Measurements from ENCODE around the gene BMP6.

BMP6 gene

DNA sequence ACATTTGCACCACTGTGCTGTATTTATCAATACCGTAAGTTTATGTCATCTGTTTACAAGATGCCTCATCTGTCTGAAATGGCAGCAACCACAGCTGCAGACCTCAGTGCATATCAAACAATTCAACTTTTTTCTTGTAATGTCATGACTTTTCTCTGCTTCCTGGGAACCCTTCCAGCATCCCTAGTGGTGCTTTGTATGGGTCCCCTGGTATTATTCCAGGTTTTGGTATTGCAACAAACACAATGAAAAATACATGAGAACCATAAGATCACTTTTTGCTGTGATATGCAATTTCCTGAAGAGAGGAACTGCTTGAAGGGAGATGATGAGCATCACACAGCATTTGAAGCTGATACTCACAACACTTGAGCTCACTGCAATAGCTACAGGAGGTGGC, 196.7 kb downstream of the BMP6 start:
- no peak for DNase-seq (ENCODE audit: low read depth, low spot score)

DNA sequence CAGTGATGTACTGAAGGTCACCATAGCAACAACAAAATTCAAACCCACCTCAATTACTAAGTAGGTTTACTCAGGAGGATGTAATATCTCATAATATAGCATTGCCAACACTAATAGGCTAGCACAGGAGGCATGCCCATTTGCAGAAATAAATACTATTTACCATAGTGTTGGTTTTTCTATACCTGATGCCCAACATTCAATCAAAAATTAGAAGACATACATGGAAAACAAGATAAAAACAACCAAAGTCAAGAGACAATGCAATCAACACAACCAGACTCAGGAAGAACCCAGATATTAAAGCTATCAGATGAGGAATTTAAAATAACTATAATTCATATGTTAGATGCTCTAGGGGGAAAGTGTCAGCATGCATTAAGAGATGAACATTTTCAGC, 199.0 kb downstream of the BMP6 start:
- no peak for DNase-seq (ENCODE audit: low read depth, low spot score)

All from activated naive CD8-positive, alpha-beta T cell treated with anti-CD3 and anti-CD28 coated beads, Interleukin-2, amount 50 U/mL, for 16 hours (primary cell).